Neural progenitor cell (in vitro differentiated cells): ENCODE data around the gene FHL2.

Source experiments
- CTCF ChIP-seq: fragments of 200-600 bp; sonication (generic); IDR thresholded peaks from 2 replicates; pipeline ENCODE4 v1.5.1; 2017; ENCODE audit warnings: antibody characterized with exemption, mild to moderate bottlenecking
- EZH2 ChIP-seq: fragments of 200-600 bp; sonication (generic); IDR thresholded peaks from 2 replicates; pipeline ENCODE4 v1.6.1; 2017; ENCODE audit warnings: antibody characterized with exemption, mild to moderate bottlenecking, moderate library complexity
- EZH2phosphoT487 ChIP-seq: fragments of 200-600 bp; sonication (generic); IDR thresholded peaks from 2 replicates; pipeline ENCODE4 v1.6.1; 2017; ENCODE audit warnings: antibody characterized with exemption

- TF ChIP-seq CTCF: no peak
- TF ChIP-seq EZH2: no peak
- no peak for TF ChIP-seq EZH2phosphoT487
These were observed 2.4 kb downstream of the FHL2 start for GRCh38 chr2:105396254-105397024.
